IMR-90 (cell line): Measurements from ENCODE around the gene CFAP61. TPM values are rescaled to one million over a fixed set of nuclear protein-coding genes. Genes with fewer than 3 reads are reported as not detected.

ENCODE experiments used
- ATAC-seq: fragments of 200-7000 bp; cut with Tn5 transposase; 2 replicates; pipeline ENCODE4 v1.9.1; 2020; ENCODE audit warnings: low read depth, mild to moderate bottlenecking, moderate library complexity
- BruUV-seq: library from RNA; stranded (reverse); fragments of 400-500 nt; replicated peaks from 2 replicates; lab custom pipeline; 2021; lab: Mats Ljungman, UMichigan
- CTCF ChIA-PET: fragments of 300-600 bp; formaldehyde crosslinking; extraction: SDS; loops from one replicate; lab custom pipeline; 2021; ENCODE audit warnings: antibody characterized with exemption; lab: Yijun Ruan, JAX
- POLR2A ChIA-PET: fragments of 300-600 bp; sonication (Branson Sonifier 250); formaldehyde crosslinking; loops from one replicate; lab custom pipeline; 2022; ENCODE audit warnings: antibody characterized with exemption; ENCODE audit not compliant: unreplicated experiment; lab: Charles Lee
- DNase-seq: peaks from one replicate; pipeline ENCODE4 v3.0.0; 2013
- H2AFZ ChIP-seq: replicated peaks from 2 replicates; pipeline ENCODE3; 2013; ENCODE audit warnings: low read length, mild to moderate bottlenecking; ENCODE audit not compliant: poor library complexity
- H2AK5ac ChIP-seq: 2 replicates; pipeline ENCODE4 v1.6.1; 2013; ENCODE audit warnings: low read depth, low read length, inconsistent platforms
- H2AK9ac ChIP-seq: replicated peaks from 2 replicates; pipeline ENCODE3; 2013; ENCODE audit warnings: mild to moderate bottlenecking, low read depth, low read length, moderate library complexity; ENCODE audit not compliant: poor library complexity
- H2BK120ac ChIP-seq: 2 replicates; pipeline ENCODE4 v1.6.1; 2013; ENCODE audit warnings: low read depth, low read length, inconsistent platforms
- H2BK15ac ChIP-seq: 3 replicates; pipeline ENCODE4 v1.6.1; 2013; ENCODE audit warnings: low read depth, low read length, inconsistent platforms
- H2BK20ac ChIP-seq: 2 replicates; pipeline ENCODE4 v1.6.1; 2013; ENCODE audit warnings: low read depth, mild to moderate bottlenecking, inconsistent platforms, low read length, moderate library complexity
- H2BK5ac ChIP-seq: 2 replicates; pipeline ENCODE4 v1.6.1; 2013; ENCODE audit warnings: mild to moderate bottlenecking, low read depth, low read length, inconsistent platforms; ENCODE audit not compliant: poor library complexity, severe bottlenecking
- H3K14ac ChIP-seq: replicated peaks from 2 replicates; pipeline ENCODE4 v1.6.1; 2013; ENCODE audit warnings: low read depth, low read length, inconsistent platforms
- H3K18ac ChIP-seq: 2 replicates; pipeline ENCODE4 v1.6.1; 2013; ENCODE audit warnings: low read depth, low read length, control low read depth
- H3K23ac ChIP-seq: 2 replicates; pipeline ENCODE4 v1.6.1; 2013; ENCODE audit warnings: low read depth, low read length, inconsistent platforms
- H3K27ac ChIP-seq: 2 replicates; pipeline ENCODE4 v1.5.1; 2013; ENCODE audit warnings: mild to moderate bottlenecking, control low read depth, low read length; ENCODE audit not compliant: insufficient read depth
- H3K27me3 ChIP-seq: 2 replicates; pipeline ENCODE4 v1.6.1; 2013; ENCODE audit warnings: low read length; ENCODE audit not compliant: control insufficient read depth, insufficient read depth
- H3K36me3 ChIP-seq: 2 replicates; pipeline ENCODE4 v1.6.1; 2013; ENCODE audit warnings: low read length, mixed read lengths; ENCODE audit not compliant: control insufficient read depth, insufficient read depth
- H3K4ac ChIP-seq: 2 replicates; pipeline ENCODE4 v1.6.1; 2013; ENCODE audit warnings: low read depth, low read length, inconsistent platforms
- H3K4me1 ChIP-seq: 2 replicates; pipeline ENCODE4 v1.6.1; 2013; ENCODE audit warnings: low read length, mixed read lengths; ENCODE audit not compliant: control insufficient read depth, insufficient read depth
- H3K4me2 ChIP-seq: 2 replicates; pipeline ENCODE4 v1.6.1; 2013; ENCODE audit warnings: low read depth, mild to moderate bottlenecking, control low read depth, low read length, moderate library complexity
- H3K4me3 ChIP-seq: 2 replicates; pipeline ENCODE4 v1.5.1; 2013; ENCODE audit warnings: low read depth, mild to moderate bottlenecking, control low read depth, low read length, moderate library complexity; ENCODE audit not compliant: insufficient read depth
- H3K56ac ChIP-seq: 2 replicates; pipeline ENCODE4 v1.6.1; 2013; ENCODE audit warnings: low read length, inconsistent platforms; ENCODE audit not compliant: insufficient read depth; ENCODE audit errors: extremely low read depth
- H3K79me1 ChIP-seq, 2 experiments: 2 replicates each; pipeline ENCODE4 v1.6.1; 2013; ENCODE audit warnings: low read length in 2 of 2, inconsistent platforms in 1 of 2, low read depth in 1 of 2
- H3K9ac ChIP-seq: 2 replicates; pipeline ENCODE4 v1.6.1; 2013; ENCODE audit warnings: low read depth, low read length, control low read depth
- H3K9me1 ChIP-seq: 2 replicates; pipeline ENCODE4 v1.6.1; 2013; ENCODE audit warnings: low read length, inconsistent platforms; ENCODE audit not compliant: insufficient read depth
- H3K9me3 ChIP-seq: 2 replicates; pipeline ENCODE4 v1.6.1; 2013; ENCODE audit warnings: low read length; ENCODE audit not compliant: control insufficient read depth, insufficient read depth
- H4K20me1 ChIP-seq: 2 replicates; pipeline ENCODE4 v1.6.1; 2013; ENCODE audit warnings: low read length, inconsistent platforms; ENCODE audit not compliant: insufficient read depth
- H4K5ac ChIP-seq: 2 replicates; pipeline ENCODE4 v1.6.1; 2013; ENCODE audit warnings: mild to moderate bottlenecking, low read depth, low read length, control low read depth
- H4K8ac ChIP-seq, 2 experiments: 2 replicates each; pipeline ENCODE4 v1.6.1; 2013; ENCODE audit warnings: low read depth in 2 of 2, low read length in 2 of 2, control low read depth in 1 of 2, inconsistent platforms in 1 of 2
- H4K91ac ChIP-seq: 2 replicates; pipeline ENCODE4 v1.6.1; 2013; ENCODE audit warnings: low read depth, low read length, inconsistent platforms; ENCODE audit not compliant: insufficient read depth
- CHD1 ChIP-seq: IDR thresholded peaks from 2 replicates; pipeline ENCODE4 v1.6.1; 2012; ENCODE audit warnings: low read depth, low read length, improper control_type of control experiment
- FOS ChIP-seq: fragments of 150-350 bp; IDR thresholded peaks from 2 replicates; pipeline ENCODE4 v1.6.1; 2016; ENCODE audit warnings: low read depth, low read length
- MAFK ChIP-seq: IDR thresholded peaks from 2 replicates; pipeline ENCODE4 v1.6.1; 2012; ENCODE audit warnings: low read depth, low read length, improper control_type of control experiment
- MAZ ChIP-seq: IDR thresholded peaks from 2 replicates; pipeline ENCODE4 v1.6.1; 2012; ENCODE audit warnings: low read depth, mild to moderate bottlenecking, low read length, improper control_type of control experiment, moderate library complexity, borderline replicate concordance
- MXI1 ChIP-seq: IDR thresholded peaks from 2 replicates; pipeline ENCODE4 v1.6.1; 2012; ENCODE audit warnings: low read depth, mild to moderate bottlenecking, low read length, moderate library complexity, borderline replicate concordance
- NFE2L2 ChIP-seq: fragments of 150-350 bp; IDR thresholded peaks from 2 replicates; pipeline ENCODE4 v1.6.1; 2016; ENCODE audit warnings: low read depth, mild to moderate bottlenecking, low read length
- POLR2A ChIP-seq: IDR thresholded peaks from 2 replicates; pipeline ENCODE4 v1.6.1; 2012; ENCODE audit warnings: mild to moderate bottlenecking, low read depth, low read length
- RAD21 ChIP-seq: IDR thresholded peaks from 2 replicates; pipeline ENCODE4 v1.6.1; 2012; ENCODE audit warnings: low read length, improper control_type of control experiment
- RCOR1 ChIP-seq: IDR thresholded peaks from 2 replicates; pipeline ENCODE4 v1.6.1; 2012; ENCODE audit warnings: mild to moderate bottlenecking, low read length, improper control_type of control experiment; ENCODE audit not compliant: insufficient replicate concordance
- SMC3 ChIP-seq: fragments of 150-350 bp; IDR thresholded peaks from 2 replicates; pipeline ENCODE4 v1.6.1; 2016; ENCODE audit warnings: low read depth, mild to moderate bottlenecking, antibody characterized with exemption, low read length, moderate library complexity
- WGBS, 2 experiments: methylation state at CpG; one replicate each; pipeline versions ENCODE4 v1.1.5 to v1.1.7; 2013; ENCODE audit warnings: missing lambda C conversion rate in 2 of 2; ENCODE audit not compliant: insufficient read length in 1 of 2; ENCODE audit errors: extremely low coverage in 2 of 2; 5-methylcytosine and 5-hydroxymethylcytosine counted together
- dilution Hi-C: fragments of 300-500 bp; cut with HindIII; formaldehyde crosslinking; loops from one replicate; pipeline ENCODE4 v1.14.3; 2018; ENCODE audit warnings: low sequenced_read_pairs; ENCODE audit not compliant: unreplicated experiment
- in situ Hi-C: fragments of 300-500 bp; cut with MboI; formaldehyde crosslinking; loops from 3 replicates; pipeline ENCODE4 v1.14.3; 2019; ENCODE audit warnings: low sequenced_read_pairs, inconsistent platforms, mixed read lengths
- intact Hi-C: fragments of 100-400 bp; cut with micrococcal nuclease; formaldehyde crosslinking; loops from 2 replicates; pipeline ENCODE4 v1.10.0; 2022
- polyA plus RNA-seq, 3 experiments: library from polyadenylated mRNA; depleted of rRNA; stranded (reverse); fragments of >200 nt; gene quantifications; 2 replicates each; pipeline ENCODE4 v1.2.3, GENCODE V29; 2012; ENCODE audit warnings: low replicate concordance in 1 of 3
- total RNA-seq: library from RNA; depleted of rRNA; stranded (reverse); fragments of >200 nt; gene quantifications from 2 replicates; pipeline ENCODE4 v1.2.3, GENCODE V29; 2012
- TF ChIP-seq, protein P1 (sequence below): fragments of 150-350 bp; IDR thresholded peaks from 2 replicates; pipeline ENCODE4 v1.6.1; 2016; ENCODE audit warnings: low read depth, mild to moderate bottlenecking, low read length, moderate library complexity, borderline replicate concordance
- TF ChIP-seq, protein P2 (sequence below): conservative IDR thresholded peaks from 2 replicates; pipeline ENCODE4 v1.5.1; 2012; ENCODE audit warnings: mild to moderate bottlenecking, low read depth, low read length, improper control_type of control experiment
- TF ChIP-seq, protein P3 (sequence below): fragments of 150-350 bp; IDR thresholded peaks from 2 replicates; pipeline ENCODE4 v1.6.1; 2017; ENCODE audit warnings: mild to moderate bottlenecking, antibody characterized with exemption, low read length, low read depth

Gene CFAP61
- total and polyA plus RNA-seq, 2 of the 4 experiments (the other 2 are of a cell fraction): 0.07 TPM; not detected in 1

GRCh38 chr20:20207291-20207690 is 155.0 kb downstream of the CFAP61 start:
- TF ChIP-seq MXI1 (no peak), CHD1 (no peak), MAFK (no peak), RCOR1 (no peak), MAZ (no peak), NFE2L2 (no peak), POLR2A (no peak), SMC3 (no peak), RAD21 (no peak), FOS (no peak)
- TF ChIP-seq, protein P1, sequence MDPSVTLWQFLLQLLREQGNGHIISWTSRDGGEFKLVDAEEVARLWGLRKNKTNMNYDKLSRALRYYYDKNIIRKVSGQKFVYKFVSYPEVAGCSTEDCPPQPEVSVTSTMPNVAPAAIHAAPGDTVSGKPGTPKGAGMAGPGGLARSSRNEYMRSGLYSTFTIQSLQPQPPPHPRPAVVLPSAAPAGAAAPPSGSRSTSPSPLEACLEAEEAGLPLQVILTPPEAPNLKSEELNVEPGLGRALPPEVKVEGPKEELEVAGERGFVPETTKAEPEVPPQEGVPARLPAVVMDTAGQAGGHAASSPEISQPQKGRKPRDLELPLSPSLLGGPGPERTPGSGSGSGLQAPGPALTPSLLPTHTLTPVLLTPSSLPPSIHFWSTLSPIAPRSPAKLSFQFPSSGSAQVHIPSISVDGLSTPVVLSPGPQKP: no peak
- TF ChIP-seq, protein P2, sequence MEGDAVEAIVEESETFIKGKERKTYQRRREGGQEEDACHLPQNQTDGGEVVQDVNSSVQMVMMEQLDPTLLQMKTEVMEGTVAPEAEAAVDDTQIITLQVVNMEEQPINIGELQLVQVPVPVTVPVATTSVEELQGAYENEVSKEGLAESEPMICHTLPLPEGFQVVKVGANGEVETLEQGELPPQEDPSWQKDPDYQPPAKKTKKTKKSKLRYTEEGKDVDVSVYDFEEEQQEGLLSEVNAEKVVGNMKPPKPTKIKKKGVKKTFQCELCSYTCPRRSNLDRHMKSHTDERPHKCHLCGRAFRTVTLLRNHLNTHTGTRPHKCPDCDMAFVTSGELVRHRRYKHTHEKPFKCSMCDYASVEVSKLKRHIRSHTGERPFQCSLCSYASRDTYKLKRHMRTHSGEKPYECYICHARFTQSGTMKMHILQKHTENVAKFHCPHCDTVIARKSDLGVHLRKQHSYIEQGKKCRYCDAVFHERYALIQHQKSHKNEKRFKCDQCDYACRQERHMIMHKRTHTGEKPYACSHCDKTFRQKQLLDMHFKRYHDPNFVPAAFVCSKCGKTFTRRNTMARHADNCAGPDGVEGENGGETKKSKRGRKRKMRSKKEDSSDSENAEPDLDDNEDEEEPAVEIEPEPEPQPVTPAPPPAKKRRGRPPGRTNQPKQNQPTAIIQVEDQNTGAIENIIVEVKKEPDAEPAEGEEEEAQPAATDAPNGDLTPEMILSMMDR: no peak
- TF ChIP-seq, protein P3, sequence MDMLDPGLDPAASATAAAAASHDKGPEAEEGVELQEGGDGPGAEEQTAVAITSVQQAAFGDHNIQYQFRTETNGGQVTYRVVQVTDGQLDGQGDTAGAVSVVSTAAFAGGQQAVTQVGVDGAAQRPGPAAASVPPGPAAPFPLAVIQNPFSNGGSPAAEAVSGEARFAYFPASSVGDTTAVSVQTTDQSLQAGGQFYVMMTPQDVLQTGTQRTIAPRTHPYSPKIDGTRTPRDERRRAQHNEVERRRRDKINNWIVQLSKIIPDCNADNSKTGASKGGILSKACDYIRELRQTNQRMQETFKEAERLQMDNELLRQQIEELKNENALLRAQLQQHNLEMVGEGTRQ: no peak
- WGBS, 2 experiments: 0% methylated on average over 3 of the region's 6 CpGs; no CpG with 5 or more reads in 1 of the 2 experiments
- ATAC-seq (no peak), DNase-seq (no peak)
- Histone ChIP-seq H3K9me1 (no peaks in the 10 kb centered on the region), H2BK15ac (no peak overlapping the region), H3K4ac (no peak overlapping the region), H4K5ac (no peak overlapping the region), H3K4me3 (no peak overlapping the region), H4K8ac (no peak overlapping the region), H3K4me2 (no peak overlapping the region), H2BK120ac (no peak overlapping the region), H3K27me3 (no peaks in the 10 kb centered on the region; the same call in none of the 2 replicates), H3K4me1 (no peaks in the 10 kb centered on the region), H2BK5ac (no peak overlapping the region), H2AFZ (no peak overlapping the region), H3K56ac (no peak overlapping the region), H3K9me3 (no peaks in the 10 kb centered on the region), H3K9ac (no peak overlapping the region), H3K79me1 (no peaks in the 10 kb centered on the region), H3K23ac (no peak overlapping the region), H4K91ac (no peak overlapping the region), H3K18ac (no peak overlapping the region), H2AK5ac (no peak overlapping the region), H2BK20ac (no peak overlapping the region), H3K14ac (no peak overlapping the region), H4K20me1 (no peaks in the 10 kb centered on the region), H2AK9ac (no peak overlapping the region), H3K36me3 (no peaks in the 10 kb centered on the region), H3K27ac (no peak overlapping the region)
- POLR2A ChIA-PET: no interaction called here
- intact Hi-C loops: no loop called here
- dilution Hi-C loops: no loop called here
- BruUV-seq: no TSS peak
- in situ Hi-C loops: no loop called here
- CTCF ChIA-PET: no interaction called here
